VCaP (cell line): ENCODE measurements around the gene INPP5F.

Source experiments
- H3K27ac ChIP-seq: fragments of 450-650 bp; 2 replicates; pipeline ENCODE4 v1.5.1; 2017
- CTCF ChIP-seq: fragments of 450-650 bp; conservative IDR thresholded peaks from 2 replicates; pipeline ENCODE4 v1.5.1; 2017; ENCODE audit warnings: mild to moderate bottlenecking, moderate library complexity

INPP5F gene

GRCh38 chr10:119878524-119878923, 152.7 kb downstream of the INPP5F start:
- no peak overlapping the region for H3K27ac ChIP-seq
- TF ChIP-seq CTCF = no peak
